Right cardiac atrium (tissue), 5 donors: Measurements from ENCODE around the gene IQGAP3. TPM values are rescaled to one million over a fixed set of nuclear protein-coding genes. Genes with fewer than 3 reads are reported as not detected.
A peak's percentile ranks its signal among the peaks of the same experiment; 100 is the strongest.
"Not testable (repeated sequence)": the region's sequence is repeated elsewhere in the genome, so short reads cannot be mapped to it uniquely, and the experiment has no call there.

Experiments used
- ATAC-seq, 2 donors: fragments of 200-7000 bp; cut with Tn5 transposase; one replicate each; pipeline versions ENCODE4 v1.8.0 to v1.9.1; 2020; ENCODE audit warnings: moderate library complexity in 2 of 2, mild to moderate bottlenecking in 1 of 2
- DNase-seq, 3 donors: peaks; one replicate each; pipeline ENCODE4 v3.0.0-alpha.2; 2020
- H3K27ac ChIP-seq: one replicate; pipeline ENCODE4 v1.5.1; 2013; ENCODE audit warnings: mild to moderate bottlenecking, low read length, control low read depth, moderate library complexity
- H3K27me3 ChIP-seq: one replicate; pipeline ENCODE4 v1.6.1; 2013; ENCODE audit not compliant: control insufficient read depth, insufficient read depth
- H3K4me1 ChIP-seq: one replicate; pipeline ENCODE4 v1.6.1; 2013; ENCODE audit warnings: low read length; ENCODE audit not compliant: control insufficient read depth, insufficient read depth
- H3K4me3 ChIP-seq: one replicate; pipeline ENCODE4 v1.5.1; 2013; ENCODE audit warnings: low read length, control low read depth
- H3K9me3 ChIP-seq: one replicate; pipeline ENCODE4 v1.6.1; 2013; ENCODE audit warnings: low read length; ENCODE audit not compliant: control insufficient read depth
- WGBS: extraction: QIAGEN DNeasy Blood & Tissue Kit; methylation state at CpG from one replicate; pipeline ENCODE4 v1.1.7; 2013; 5-methylcytosine and 5-hydroxymethylcytosine counted together
- intact Hi-C, 4 donors: fragments of 100-400 bp; cut with DNase I; formaldehyde crosslinking; loops; one replicate each; pipeline versions ENCODE4 v1.11.0 to v1.14.0; 2022 to 2023
- long read RNA-seq, 4 donors: library from polyadenylated mRNA; unstranded; transcript quantifications; one replicate each; pipeline ENCODE4 v2.0.0, GENCODE V29; 2020 to 2021
- polyA plus RNA-seq: library from polyadenylated mRNA; stranded (reverse); fragments of 200-250 nt; gene quantifications from one replicate; pipeline ENCODE4 v1.2.3, GENCODE V29; 2013
- total RNA-seq, 4 donors: library from RNA; stranded (reverse); fragmentation: NEBNext Ultra II Directional; extraction: Animal tissue kit (Norgen Biotek cat#: 25700); gene quantifications; one replicate each; pipeline ENCODE4 v1.2.1, GENCODE V29; 2021
- donor health status: healthy with polysubstance abuse.
- donor health status: DM: no; HTN: yes; CAD: no.
- donor health status: DM: no; HTN: no; CAD: no.
- donor health status: DM: no; HTN: yes; CAD: no; lungs with severe emphysema.
- donor health status: DM: yes; HTN: yes; CAD: no.

The IQGAP3 gene
- total RNA-seq (under 1 TPM; 0.06 to 0.86 (median 0.55) TPM), polyA plus RNA-seq (0.09 TPM)
- long read RNA-seq, donor 1, result 0 reads
- long read RNA-seq, donor 2, result 0 reads
- long read RNA-seq, donor 3, result 0 reads
- long read RNA-seq, donor 4, result 0 reads

DNA sequence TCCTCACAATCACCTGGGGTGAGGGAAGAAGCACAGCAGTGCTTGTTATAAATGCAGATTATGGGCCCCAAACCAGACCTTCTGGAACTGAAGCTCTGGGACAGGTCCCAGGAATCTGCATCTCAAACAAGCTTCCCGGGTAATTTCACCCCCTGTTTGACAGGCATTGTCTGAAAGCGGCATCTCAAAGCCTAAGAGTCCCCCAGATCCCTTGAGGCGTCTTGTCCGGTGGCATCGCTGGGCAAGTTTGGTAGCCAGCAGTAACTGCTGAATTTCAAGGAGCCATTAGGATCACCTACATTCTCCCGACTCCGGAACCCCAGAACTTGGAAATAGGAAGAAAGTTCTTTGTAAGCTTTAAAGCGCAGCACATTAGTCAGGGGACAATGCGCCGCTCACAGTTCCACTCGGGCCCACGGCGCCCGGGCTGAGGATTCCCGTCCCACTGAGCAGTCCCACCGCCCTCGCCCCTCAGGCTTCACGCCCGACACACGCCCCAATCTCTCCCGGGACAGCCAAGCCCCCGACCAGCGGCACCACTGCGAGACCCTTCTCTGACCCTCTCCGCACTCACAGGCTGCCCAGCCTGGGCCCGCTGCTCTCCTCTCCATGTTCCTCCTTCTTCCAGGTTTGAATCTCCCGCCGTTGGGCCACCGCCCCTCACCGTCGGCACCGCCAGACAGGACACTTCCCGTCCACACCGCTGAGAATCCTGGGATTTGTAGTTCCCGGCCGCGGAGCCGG lies at the start of gene IQGAP3:
TSS of gene IQGAP3 (minus strand) at position 647 of the 744 bp plus-strand sequence. CDS start at position 611, 36 bp downstream.
- ATAC-seq, result peak; percentile 94 to 95
- H3K4me3 ChIP-seq, result peak within 1 kb of the TSS; percentile 2

DNA sequence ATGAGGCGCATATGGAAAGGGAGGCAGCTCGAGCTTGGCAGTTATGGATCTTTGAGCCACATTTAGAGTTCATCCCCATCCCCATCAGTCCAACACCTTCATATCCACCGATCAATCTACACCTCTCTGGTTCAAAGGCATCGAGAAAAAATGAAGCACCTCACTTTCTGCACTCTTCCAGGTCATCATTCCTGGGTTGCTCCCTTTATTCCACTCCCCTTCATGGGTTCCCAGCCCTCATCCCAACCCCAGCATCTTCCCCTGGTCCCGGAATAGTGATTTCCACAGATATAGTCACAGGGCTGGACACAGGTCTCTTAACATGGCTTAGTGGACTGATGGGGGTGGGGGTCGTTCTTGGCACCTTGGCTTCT lies 47.2 kb upstream of the IQGAP3 start:
- intact Hi-C loops, result loop anchor here in 1 of 4 donors (10.0 kb wide), 1 partner anchor 235 kb away; no protein-coding TSS in a partner anchor

More for the DNA sequence above, at the start of gene IQGAP3:
- peak; percentile 88 to 92 (median 91) for DNase-seq
- Histone ChIP-seq H3K4me1 (no peaks in the 10 kb centered on the region), H3K27ac (no peak within 1 kb of the TSS), H3K27me3 (no peaks in the 10 kb centered on the region), H3K9me3 (no peaks in the 10 kb centered on the region)
- WGBS, result under 1% methylated on average over 38 of the region's 38 CpGs
- intact Hi-C loops, result no loop called here

DNA sequence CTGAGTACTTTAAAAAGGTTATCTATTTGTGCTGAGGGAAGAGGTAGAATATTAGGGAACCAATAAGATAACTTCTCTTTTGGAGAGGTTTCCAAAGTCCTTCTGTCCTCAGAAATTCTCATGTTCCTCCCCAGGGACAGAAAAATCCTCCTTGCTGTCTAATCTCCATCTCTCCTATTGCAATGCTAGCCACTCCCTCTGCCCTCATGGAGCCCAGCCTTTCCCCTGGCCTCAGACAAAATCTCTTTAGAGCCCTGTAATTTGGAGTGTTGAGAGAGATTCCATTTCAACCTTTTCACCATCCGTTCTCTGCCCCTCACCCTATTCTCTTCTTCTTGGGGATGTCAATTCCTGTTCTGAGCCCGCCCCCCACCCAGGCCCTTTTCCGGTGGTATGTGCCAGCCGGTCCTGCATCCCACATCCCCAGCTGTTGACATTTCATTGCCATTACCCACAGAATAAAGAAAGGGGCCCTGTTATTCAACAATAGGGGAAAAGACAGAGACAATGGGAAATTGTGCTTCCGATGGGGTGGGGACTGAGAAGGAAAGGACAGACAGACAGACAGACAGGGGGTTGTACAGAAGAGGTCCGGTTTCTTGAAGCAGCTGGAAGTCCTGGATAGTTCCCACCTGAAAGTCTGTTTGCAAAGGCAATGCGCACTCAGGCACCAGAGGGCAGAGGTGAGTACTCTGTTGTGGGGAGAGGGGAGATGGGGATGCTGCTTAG lies 46.7 kb upstream of the IQGAP3 start, which contains the start of gene HAPLN2:
TSS of gene HAPLN2 (plus strand) at position 563 of the 729 bp plus-strand sequence. CDS start 4,076 bp downstream, outside the sequence.
- 12% methylated on average over 7 of the region's 7 CpGs for WGBS
- no peaks in the 10 kb centered on the region for H3K27me3 ChIP-seq
- H3K27ac ChIP-seq, result no peak within 1 kb of the TSS
- no peak within 1 kb of the TSS for H3K4me3 ChIP-seq
- peaks cover 4% of the 10 kb centered on the region for H3K4me1 ChIP-seq
- intact Hi-C loops, result loop anchor here in 1 of 4 donors (10.0 kb wide), 1 partner anchor 234 kb away; no protein-coding TSS in a partner anchor
- ATAC-seq, result no peak
- no peak for DNase-seq
- H3K9me3 ChIP-seq, result no peaks in the 10 kb centered on the region

More for the DNA sequence above, 47.2 kb upstream of the IQGAP3 start:
- Histone ChIP-seq H3K9me3 (no peaks in the 10 kb centered on the region), H3K27ac (no peak overlapping the region), H3K27me3 (no peaks in the 10 kb centered on the region), H3K4me1 (peaks cover 4% of the 10 kb centered on the region), H3K4me3 (no peak overlapping the region)
- DNase-seq (no peak), ATAC-seq (no peak)
- 35% methylated on average over 6 of the region's 6 CpGs for WGBS

DNA sequence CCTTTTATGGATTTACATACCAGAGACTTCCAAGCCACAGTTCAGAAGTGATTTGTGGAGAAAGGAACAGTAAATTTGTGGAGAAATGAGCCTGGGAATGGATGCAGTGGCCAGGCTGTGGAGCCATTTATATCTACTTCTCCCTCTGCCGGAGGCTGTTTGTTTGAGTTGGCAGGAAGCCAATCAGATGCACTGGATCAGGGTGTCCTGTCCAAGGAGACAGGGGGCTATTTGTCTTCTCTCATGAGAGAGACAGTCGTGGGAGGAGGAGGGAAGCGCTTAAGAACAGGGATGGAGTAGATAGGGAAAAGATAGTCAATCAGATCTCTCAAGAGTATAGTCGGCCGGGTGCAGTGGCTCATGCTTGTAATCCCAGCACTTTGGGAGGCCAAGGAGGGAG lies 44.1 kb upstream of the IQGAP3 start:
- intact Hi-C loops, result loop anchor here in 1 of 4 donors (10.0 kb wide), 1 partner anchor 232 kb away; no protein-coding TSS in a partner anchor
- ATAC-seq (peak; percentile 71 to 74), DNase-seq (peak; percentile 22 to 59 (median 57))
- WGBS, result 3% methylated on average over 5 of the region's 5 CpGs
- Histone ChIP-seq H3K9me3 (no peaks in the 10 kb centered on the region), H3K4me1 (peaks cover 4% of the 10 kb centered on the region), H3K27ac (peak overlapping the region; percentile 28), H3K4me3 (no peak overlapping the region), H3K27me3 (no peaks in the 10 kb centered on the region)

- H3K27me3 ChIP-seq, result no peaks in the 10 kb centered on the region
- no peak overlapping the region for H3K4me3 ChIP-seq
- intact Hi-C loops, result loop anchor here in 1 of 4 donors (10.0 kb wide), 1 partner anchor 231 kb away; no protein-coding TSS in a partner anchor
- DNase-seq, result no peak
- WGBS, result 7% methylated on average over 4 of the region's 4 CpGs
- H3K9me3 ChIP-seq, result no peaks in the 10 kb centered on the region
- peak; percentile 18 to 21 for ATAC-seq
- H3K27ac ChIP-seq, result peak overlapping the region; percentile 94
- peaks cover 4% of the 10 kb centered on the region for H3K4me1 ChIP-seq
Measured at GRCh38 chr1:156615946-156616345, 43.6 kb upstream of the IQGAP3 start.

GRCh38 chr1:156612666-156613065 lies 40.3 kb upstream of the IQGAP3 start:
- intact Hi-C loops, result loop anchor here in 2 of 4 donors (5.0 to 10.0 kb wide), 2 partner anchors 160 to 228 kb away; no protein-coding TSS in a partner anchor
- no peak overlapping the region for H3K27ac ChIP-seq
- 54% methylated on average over 3 of the region's 3 CpGs for WGBS
- H3K4me1 ChIP-seq, result peaks cover 6% of the 10 kb centered on the region
- ATAC-seq (no peak), DNase-seq (no peak)
- H3K4me3 ChIP-seq, result no peak overlapping the region
- no peaks in the 10 kb centered on the region for H3K9me3 ChIP-seq
- H3K27me3 ChIP-seq, result no peaks in the 10 kb centered on the region

- not testable (repeated sequence) for H3K9me3 ChIP-seq, H3K4me1 ChIP-seq, ATAC-seq, H3K27me3 ChIP-seq, H3K27ac ChIP-seq, DNase-seq, H3K4me3 ChIP-seq
- 91% methylated on average over 9 of the region's 9 CpGs for WGBS
- intact Hi-C loops, result loop anchor here in 2 of 4 donors (5.0 to 10.0 kb wide), 2 partner anchors 158 to 225 kb away; no protein-coding TSS in a partner anchor
Measured at GRCh38 chr1:156610072-156610471, 37.7 kb upstream of the IQGAP3 start.

DNA sequence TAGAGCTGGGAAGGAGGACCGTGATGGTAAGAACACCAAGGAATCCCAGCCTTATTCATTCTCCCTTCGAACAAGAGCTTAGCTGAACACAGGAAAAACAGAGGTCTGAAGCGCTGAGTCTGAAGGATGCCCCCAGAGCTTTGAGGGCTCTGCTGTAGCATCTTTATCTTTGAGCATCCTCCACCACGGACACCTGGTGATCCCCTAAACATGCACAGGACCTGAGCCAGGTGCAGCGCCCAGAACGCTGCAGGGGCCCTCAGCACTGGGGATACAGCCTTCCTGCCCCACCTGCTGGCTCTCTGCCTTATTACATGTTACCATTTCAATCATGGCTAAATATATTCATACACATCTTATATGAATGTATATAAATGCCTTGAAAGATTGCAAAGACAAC lies 36.6 kb upstream of the IQGAP3 start:
- Histone ChIP-seq H3K27me3 (no peaks in the 10 kb centered on the region), H3K9me3 (no peaks in the 10 kb centered on the region), H3K4me1 (peaks cover 2% of the 10 kb centered on the region), H3K4me3 (no peak overlapping the region), H3K27ac (no peak overlapping the region)
- 41% methylated on average over 6 of the region's 6 CpGs for WGBS
- intact Hi-C loops, result loop anchor here (5.0 to 10.0 kb wide), 4 partner anchors 152 to 224 kb away; no protein-coding TSS in a partner anchor
- no peak for DNase-seq
- ATAC-seq, result peak; percentile 36 to 52

DNA sequence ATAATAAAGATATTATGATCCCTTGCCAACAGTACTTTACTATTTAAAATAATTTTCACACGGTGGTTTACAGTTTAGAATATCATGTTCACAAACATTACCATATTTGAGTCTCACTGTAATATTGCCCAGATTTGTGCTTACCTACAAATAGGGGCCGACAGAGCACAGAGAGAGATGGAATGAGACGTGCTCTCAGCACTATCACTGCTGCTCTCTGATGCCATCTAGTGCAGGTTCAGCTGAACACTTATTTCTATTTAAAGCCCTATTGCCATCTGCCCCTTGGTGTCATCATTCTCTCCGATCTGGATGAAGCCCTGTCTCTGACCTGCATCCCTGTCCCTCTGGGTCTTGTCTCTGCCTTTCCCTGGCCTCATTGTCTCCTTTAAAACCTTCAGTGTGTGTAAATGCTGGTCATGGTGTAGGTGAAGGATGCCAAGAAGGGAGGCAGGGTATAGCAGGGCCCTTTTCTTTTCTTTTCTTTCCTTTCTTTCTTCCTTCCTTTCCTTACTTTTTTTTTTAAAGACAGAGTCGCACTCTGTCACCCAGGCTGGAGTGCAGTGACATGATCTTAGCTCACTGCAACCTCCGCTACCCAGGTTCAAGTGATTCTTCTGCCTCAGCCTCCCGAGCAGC lies 35.8 kb upstream of the IQGAP3 start:
- 28% methylated on average over 7 of the region's 7 CpGs for WGBS
- ATAC-seq (peak; percentile 90), DNase-seq (no peak)
- Histone ChIP-seq H3K4me1 (peaks cover 2% of the 10 kb centered on the region), H3K27me3 (no peaks in the 10 kb centered on the region), H3K9me3 (no peaks in the 10 kb centered on the region), H3K4me3 (no peak overlapping the region), H3K27ac (no peak overlapping the region)
- intact Hi-C loops, result loop anchor here (5.0 to 10.0 kb wide), 4 partner anchors 151 to 223 kb away; no protein-coding TSS in a partner anchor

DNA sequence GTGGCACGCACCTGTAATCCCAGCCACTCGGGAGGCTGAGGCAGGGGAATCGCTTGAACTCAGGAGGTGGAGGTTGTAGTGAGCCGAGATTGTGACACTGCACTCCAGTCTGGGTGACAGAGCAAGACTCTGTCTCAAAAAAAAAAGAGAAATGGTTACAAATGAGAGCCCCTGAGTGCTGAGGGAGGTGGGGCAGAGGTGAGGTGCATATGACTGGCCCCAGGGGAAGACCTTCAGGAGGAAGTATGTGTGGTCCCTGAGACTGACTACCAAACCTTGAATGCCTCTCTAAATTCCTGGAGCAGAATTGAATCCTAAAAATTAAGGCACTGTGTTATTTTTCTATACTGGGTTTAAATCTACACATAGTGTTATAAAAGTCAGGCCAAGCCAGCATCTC lies 35.0 kb upstream of the IQGAP3 start:
- H3K4me1 ChIP-seq, ATAC-seq, H3K27me3 ChIP-seq, DNase-seq, H3K4me3 ChIP-seq, H3K9me3 ChIP-seq, H3K27ac ChIP-seq: not testable (repeated sequence)
- intact Hi-C loops, result loop anchor here (5.0 to 10.0 kb wide), 4 partner anchors 150 to 223 kb away; no protein-coding TSS in a partner anchor
- WGBS, result 82% methylated on average over 4 of the region's 4 CpGs
